ENCODE results near the gene MOGAT3.

- TF ChIP-seq, protein P1, sequence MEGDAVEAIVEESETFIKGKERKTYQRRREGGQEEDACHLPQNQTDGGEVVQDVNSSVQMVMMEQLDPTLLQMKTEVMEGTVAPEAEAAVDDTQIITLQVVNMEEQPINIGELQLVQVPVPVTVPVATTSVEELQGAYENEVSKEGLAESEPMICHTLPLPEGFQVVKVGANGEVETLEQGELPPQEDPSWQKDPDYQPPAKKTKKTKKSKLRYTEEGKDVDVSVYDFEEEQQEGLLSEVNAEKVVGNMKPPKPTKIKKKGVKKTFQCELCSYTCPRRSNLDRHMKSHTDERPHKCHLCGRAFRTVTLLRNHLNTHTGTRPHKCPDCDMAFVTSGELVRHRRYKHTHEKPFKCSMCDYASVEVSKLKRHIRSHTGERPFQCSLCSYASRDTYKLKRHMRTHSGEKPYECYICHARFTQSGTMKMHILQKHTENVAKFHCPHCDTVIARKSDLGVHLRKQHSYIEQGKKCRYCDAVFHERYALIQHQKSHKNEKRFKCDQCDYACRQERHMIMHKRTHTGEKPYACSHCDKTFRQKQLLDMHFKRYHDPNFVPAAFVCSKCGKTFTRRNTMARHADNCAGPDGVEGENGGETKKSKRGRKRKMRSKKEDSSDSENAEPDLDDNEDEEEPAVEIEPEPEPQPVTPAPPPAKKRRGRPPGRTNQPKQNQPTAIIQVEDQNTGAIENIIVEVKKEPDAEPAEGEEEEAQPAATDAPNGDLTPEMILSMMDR (IDR thresholded peaks at IDR 0.05), result no peak
- TF ChIP-seq POLR2AphosphoS5 (IDR thresholded peaks at IDR 0.05), result no peak
- TF ChIP-seq POLR2A (IDR thresholded peaks at IDR 0.05), result no peak
Observed at GRCh38 chr7:101226721-101227120, 25.9 kb upstream of the MOGAT3 start.
